OCI-LY7 (cell line): ENCODE data around the gene UBXN11.

Experiments used
- EZH2phosphoT487 ChIP-seq: fragments of 200-600 bp; sonication (generic); IDR thresholded peaks from 2 replicates; pipeline ENCODE4 v1.6.1; 2018; ENCODE audit warnings: low read depth, borderline replicate concordance, mild to moderate bottlenecking, mixed run types, antibody characterized with exemption, low read length, moderate library complexity, mixed read lengths
- TF ChIP-seq, protein P1 (sequence below): fragments of 200-600 bp; sonication (generic); conservative IDR thresholded peaks from 2 replicates; pipeline ENCODE4 v1.5.1; 2014; ENCODE audit warnings: mild to moderate bottlenecking, antibody characterized with exemption, low read length, moderate library complexity, mixed read lengths

DNA sequence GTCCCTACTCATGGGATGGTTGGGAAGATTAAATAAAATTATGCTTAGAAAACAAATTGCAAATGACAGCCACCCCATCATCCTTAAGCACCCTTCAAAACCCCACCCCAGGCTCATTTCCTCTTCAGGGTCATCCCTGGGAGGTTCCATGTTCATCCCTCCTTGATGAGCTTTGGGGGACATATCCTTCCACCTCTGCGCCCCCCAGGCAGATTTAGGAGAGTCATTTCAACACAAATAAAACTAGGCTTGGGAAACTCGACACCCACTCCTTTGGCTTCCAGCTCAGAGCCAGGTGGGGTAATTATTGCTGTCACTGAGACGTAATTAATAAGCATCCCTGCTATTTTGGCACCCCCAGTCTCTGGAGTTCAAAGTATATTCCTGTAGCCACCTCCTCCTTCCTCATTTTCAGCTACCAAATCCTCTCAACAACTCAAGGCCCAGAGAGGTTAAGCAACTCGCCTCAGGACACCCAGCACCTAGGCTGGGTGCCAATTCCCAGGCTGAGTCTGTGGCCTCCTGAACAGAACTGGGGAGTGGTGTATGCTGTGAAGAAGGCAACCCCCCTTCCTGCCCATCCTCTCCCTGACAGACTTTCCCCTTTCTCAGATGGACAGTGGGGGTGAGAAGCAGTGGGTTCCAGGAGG lies 46.9 kb upstream of the UBXN11 start:
- TF ChIP-seq, protein P1, sequence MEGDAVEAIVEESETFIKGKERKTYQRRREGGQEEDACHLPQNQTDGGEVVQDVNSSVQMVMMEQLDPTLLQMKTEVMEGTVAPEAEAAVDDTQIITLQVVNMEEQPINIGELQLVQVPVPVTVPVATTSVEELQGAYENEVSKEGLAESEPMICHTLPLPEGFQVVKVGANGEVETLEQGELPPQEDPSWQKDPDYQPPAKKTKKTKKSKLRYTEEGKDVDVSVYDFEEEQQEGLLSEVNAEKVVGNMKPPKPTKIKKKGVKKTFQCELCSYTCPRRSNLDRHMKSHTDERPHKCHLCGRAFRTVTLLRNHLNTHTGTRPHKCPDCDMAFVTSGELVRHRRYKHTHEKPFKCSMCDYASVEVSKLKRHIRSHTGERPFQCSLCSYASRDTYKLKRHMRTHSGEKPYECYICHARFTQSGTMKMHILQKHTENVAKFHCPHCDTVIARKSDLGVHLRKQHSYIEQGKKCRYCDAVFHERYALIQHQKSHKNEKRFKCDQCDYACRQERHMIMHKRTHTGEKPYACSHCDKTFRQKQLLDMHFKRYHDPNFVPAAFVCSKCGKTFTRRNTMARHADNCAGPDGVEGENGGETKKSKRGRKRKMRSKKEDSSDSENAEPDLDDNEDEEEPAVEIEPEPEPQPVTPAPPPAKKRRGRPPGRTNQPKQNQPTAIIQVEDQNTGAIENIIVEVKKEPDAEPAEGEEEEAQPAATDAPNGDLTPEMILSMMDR = no peak
- TF ChIP-seq EZH2phosphoT487 = no peak
